ENCODE results near the gene SNRNP200. TPM values are rescaled to one million over a fixed set of nuclear protein-coding genes. Genes with fewer than 3 reads are reported as not detected.
"Not testable (repeated sequence)": the region's sequence is repeated elsewhere in the genome, so short reads cannot be mapped to it uniquely, and the experiment has no call there.

SNRNP200 gene
- total RNA-seq, 1 donor from 2014 or later, result 104 TPM

- Histone ChIP-seq H3K27me3 (ENCODE audit: control insufficient read depth, insufficient read depth, low read length) (no peaks in the 10 kb centered on the region), H3K36me3 (ENCODE audit: control insufficient read depth, insufficient read depth, low read length) (peaks cover 3% of the 10 kb centered on the region), H3K4me3 (ENCODE audit: low read depth, low read length) (no peak overlapping the region)
- no peak for DNase-seq (ENCODE audit: low read depth)
- TF ChIP-seq, protein P1, sequence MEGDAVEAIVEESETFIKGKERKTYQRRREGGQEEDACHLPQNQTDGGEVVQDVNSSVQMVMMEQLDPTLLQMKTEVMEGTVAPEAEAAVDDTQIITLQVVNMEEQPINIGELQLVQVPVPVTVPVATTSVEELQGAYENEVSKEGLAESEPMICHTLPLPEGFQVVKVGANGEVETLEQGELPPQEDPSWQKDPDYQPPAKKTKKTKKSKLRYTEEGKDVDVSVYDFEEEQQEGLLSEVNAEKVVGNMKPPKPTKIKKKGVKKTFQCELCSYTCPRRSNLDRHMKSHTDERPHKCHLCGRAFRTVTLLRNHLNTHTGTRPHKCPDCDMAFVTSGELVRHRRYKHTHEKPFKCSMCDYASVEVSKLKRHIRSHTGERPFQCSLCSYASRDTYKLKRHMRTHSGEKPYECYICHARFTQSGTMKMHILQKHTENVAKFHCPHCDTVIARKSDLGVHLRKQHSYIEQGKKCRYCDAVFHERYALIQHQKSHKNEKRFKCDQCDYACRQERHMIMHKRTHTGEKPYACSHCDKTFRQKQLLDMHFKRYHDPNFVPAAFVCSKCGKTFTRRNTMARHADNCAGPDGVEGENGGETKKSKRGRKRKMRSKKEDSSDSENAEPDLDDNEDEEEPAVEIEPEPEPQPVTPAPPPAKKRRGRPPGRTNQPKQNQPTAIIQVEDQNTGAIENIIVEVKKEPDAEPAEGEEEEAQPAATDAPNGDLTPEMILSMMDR (IDR thresholded peaks at IDR 0.05; ENCODE audit: insufficient read depth, low read length, poor library complexity, severe bottlenecking), result no peak
Measured at GRCh38 chr2:96258166-96259022, 47.0 kb downstream of the SNRNP200 start.

- not testable (repeated sequence) for H3K4me3 ChIP-seq (ENCODE audit: low read depth, low read length); DNase-seq (ENCODE audit: low read depth); H3K36me3 ChIP-seq (ENCODE audit: control insufficient read depth, insufficient read depth, low read length); H3K27me3 ChIP-seq (ENCODE audit: control insufficient read depth, insufficient read depth, low read length)
Measured at GRCh38 chr2:96257744-96258143, 47.6 kb downstream of the SNRNP200 start.

GRCh38 chr2:96256611-96257113 is 48.7 kb downstream of the SNRNP200 start:
- Histone ChIP-seq H3K4me3 (ENCODE audit: low read depth, low read length) (no peak overlapping the region), H3K36me3 (ENCODE audit: control insufficient read depth, insufficient read depth, low read length) (peaks cover 5% of the 10 kb centered on the region), H3K27me3 (ENCODE audit: control insufficient read depth, insufficient read depth, low read length) (no peaks in the 10 kb centered on the region)
- no peak for DNase-seq (ENCODE audit: low read depth)
- TF ChIP-seq, protein P1 (IDR thresholded peaks at IDR 0.05; ENCODE audit: insufficient read depth, low read length, poor library complexity, severe bottlenecking), result no peak

- no peaks in the 10 kb centered on the region for H3K27me3 ChIP-seq (ENCODE audit: control insufficient read depth, insufficient read depth, low read length)
- peaks cover 5% of the 10 kb centered on the region for H3K36me3 ChIP-seq (ENCODE audit: control insufficient read depth, insufficient read depth, low read length)
- TF ChIP-seq, protein P1 (IDR thresholded peaks at IDR 0.05; ENCODE audit: insufficient read depth, low read length, poor library complexity, severe bottlenecking), result no peak
- H3K4me3 ChIP-seq (ENCODE audit: low read depth, low read length), result no peak overlapping the region
- DNase-seq (ENCODE audit: low read depth), result no peak
Measured at GRCh38 chr2:96254571-96254970, 50.8 kb downstream of the SNRNP200 start.

DNA sequence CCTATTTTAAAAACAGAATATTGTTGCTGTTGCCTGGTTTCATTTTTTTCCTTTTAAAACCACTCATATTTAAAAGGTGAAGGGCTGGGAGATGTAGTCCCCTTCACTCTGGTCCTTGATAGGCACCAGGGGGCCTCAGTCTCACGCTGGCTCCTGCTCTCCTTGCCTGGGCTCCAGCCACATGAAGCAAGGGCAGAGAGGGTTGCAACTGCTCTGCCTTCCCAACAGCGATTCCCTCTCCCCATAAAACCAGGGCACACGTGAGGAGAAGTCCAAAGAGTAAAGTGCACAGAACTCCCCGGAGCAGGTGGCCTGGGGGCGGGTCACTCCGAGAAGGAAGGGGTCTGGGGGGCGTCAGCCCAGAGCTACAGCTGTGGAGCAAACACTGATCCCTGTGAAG is 52.3 kb downstream of the SNRNP200 start:
- TF ChIP-seq, protein P1 (IDR thresholded peaks at IDR 0.05; ENCODE audit: insufficient read depth, low read length, poor library complexity, severe bottlenecking), result no peak
- DNase-seq (ENCODE audit: low read depth), result no peak
- H3K27me3 ChIP-seq (ENCODE audit: control insufficient read depth, insufficient read depth, low read length), result no peaks in the 10 kb centered on the region
- peaks cover 4% of the 10 kb centered on the region for H3K36me3 ChIP-seq (ENCODE audit: control insufficient read depth, insufficient read depth, low read length)
- H3K4me3 ChIP-seq (ENCODE audit: low read depth, low read length), result no peak overlapping the region

GRCh38 chr2:96252526-96252925 is 52.8 kb downstream of the SNRNP200 start:
- Histone ChIP-seq H3K36me3 (ENCODE audit: control insufficient read depth, insufficient read depth, low read length) (peaks cover 4% of the 10 kb centered on the region), H3K27me3 (ENCODE audit: control insufficient read depth, insufficient read depth, low read length) (no peaks in the 10 kb centered on the region), H3K4me3 (ENCODE audit: low read depth, low read length) (no peak overlapping the region)
- DNase-seq (ENCODE audit: low read depth), result no peak
- TF ChIP-seq, protein P1 (IDR thresholded peaks at IDR 0.05; ENCODE audit: insufficient read depth, low read length, poor library complexity, severe bottlenecking), result no peak
